HK-2 (cell line): ENCODE data around the gene STX11.

Experiments used
- DNase-seq: peaks from one replicate; pipeline ENCODE4 v3.0.0-alpha.2; 2018; ENCODE audit not compliant: unreplicated experiment

STX11 gene

DNA sequence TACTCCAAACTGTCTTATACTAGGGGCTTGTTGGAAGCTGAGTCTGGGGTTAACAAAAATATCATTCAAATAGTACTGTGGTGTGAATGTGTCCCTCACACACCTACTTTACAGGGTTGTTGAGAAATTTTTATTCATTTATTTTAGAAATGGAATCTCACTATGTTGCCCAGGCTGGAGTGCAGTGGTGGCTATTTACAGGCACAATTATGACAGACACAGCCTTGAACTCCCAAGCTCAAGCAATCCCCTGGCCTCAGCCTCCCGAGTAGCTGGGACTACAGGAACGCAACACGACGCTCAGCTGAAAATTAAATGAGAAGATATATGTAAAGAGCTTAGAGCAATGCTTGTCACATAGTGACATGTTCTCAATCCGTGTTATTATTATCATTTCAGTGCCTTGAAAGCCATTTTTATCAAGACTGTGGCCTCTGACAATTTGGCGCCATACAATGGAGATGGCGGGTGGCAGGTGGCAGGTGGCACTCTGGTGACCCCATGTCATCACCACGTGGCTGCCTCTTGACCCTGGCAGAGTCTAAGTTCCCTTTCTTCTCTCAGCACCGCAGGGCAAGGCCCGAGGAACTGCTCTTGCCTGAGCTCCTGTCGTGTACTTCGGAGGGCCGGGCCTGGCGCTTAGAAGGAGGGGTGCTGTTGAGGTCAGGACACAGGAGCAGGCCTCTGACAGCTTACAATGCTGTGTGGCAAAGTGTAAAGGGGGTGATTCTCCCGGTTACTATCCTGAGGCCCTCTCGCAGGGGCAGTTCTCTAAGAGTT, 64.5 kb downstream of the STX11 start:
- DNase-seq = no peak

DNA sequence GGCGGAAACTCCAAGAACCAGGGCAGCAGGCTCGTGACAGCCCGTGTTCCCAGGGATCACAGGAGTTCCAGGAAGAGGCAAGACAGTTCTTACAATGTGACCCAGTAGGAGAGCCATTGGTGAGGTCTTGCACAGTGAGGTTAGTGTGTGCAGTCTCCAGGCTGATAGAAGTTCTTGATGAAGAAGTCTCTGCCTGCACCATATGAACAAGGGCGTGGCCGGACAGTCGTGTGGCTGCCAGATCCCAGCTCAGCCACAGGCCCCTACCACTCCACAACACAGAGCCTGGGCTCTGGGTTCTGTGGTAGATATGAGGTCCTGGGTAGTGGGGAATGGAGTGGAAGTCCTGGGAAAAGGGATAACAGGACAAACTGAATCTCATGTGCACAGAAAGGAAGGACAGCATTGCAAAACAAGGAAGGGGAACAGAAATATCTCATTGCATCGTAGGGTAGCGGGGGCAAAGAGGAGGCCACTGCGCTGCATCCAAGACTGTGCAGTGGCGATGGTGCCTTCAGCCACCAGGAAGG, 65.2 kb downstream of the STX11 start:
- peak; percentile 7 for DNase-seq

GRCh38 chr6:144215932-144216667, 65.8 kb downstream of the STX11 start:
- peak; percentile 97 for DNase-seq

DNA sequence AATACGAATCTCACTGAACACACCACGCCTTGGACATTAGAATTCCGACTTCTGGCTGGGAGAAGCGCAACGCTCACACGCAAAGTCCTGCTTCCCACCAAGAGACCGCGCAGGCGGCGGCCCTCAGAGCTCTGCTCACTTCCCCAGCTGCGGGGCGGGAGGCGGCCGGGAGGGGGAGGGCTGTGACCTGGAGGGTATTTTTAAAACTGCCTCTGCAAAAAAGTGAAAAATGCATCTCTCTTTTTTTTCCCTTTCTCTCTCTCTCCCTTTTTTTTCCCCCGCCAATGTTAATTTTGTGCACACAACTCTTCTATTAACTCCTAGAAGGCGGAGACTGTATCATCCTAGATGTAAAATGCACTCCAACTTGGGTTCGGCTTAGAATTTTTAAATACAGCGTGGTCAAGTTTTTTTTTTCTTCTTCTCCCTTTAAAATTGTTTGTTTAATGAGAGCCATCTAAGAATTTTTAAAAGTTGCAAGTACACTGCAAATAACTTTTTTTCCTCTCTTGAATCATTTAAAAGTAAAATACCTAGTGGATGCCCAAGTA, 66.4 kb downstream of the STX11 start:
- no peak for DNase-seq

DNA sequence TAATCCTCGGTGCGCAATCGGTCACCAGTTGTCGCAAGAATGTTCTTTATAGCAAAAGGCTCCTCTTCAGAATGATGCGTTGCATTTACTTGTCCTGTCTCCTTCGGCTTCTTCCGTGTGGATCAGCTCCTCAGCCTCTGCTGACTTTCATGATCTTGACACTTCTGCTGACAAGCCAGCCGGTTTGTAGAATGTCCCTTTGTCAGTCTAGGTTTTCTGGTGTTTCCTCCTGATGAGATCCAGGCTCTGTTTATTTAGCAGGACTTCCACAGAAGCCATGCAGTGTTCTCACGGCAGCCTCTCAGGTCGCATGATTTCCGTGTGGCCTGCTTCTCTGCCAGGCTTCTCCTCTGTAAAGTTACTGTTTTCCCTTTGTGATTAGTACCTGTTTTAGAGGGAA, 66.9 kb downstream of the STX11 start:
- no peak for DNase-seq

GRCh38 chr6:144217797-144218196, 67.5 kb downstream of the STX11 start:
- no peak for DNase-seq

- DNase-seq = no peak
These were observed 68.9 kb downstream of the STX11 start for GRCh38 chr6:144219056-144219685.

GRCh38 chr6:144220031-144220790, 69.9 kb downstream of the STX11 start:
- DNase-seq = no peak

GRCh38 chr6:144223686-144224085, 73.4 kb downstream of the STX11 start:
- DNase-seq = no peak

DNA sequence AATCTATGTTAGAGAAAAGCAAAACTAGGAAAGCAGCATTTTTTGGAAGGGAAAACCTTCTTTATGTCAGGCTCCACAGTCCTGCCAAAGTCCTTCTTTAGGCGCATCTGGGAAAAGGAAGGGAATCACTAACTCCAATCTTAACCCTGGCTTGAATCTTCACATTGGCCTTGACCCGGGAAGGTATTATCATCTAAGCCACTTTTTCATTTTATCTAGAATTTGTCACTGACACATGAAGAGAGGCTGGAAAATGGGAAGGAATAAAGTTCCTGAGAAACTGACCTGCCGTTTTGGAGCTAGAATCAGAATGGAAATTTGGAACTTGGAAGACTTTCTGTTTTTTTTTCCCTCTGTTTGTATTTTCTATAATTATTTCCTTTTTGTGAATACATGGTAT, 81.4 kb downstream of the STX11 start:
- DNase-seq = no peak

DNA sequence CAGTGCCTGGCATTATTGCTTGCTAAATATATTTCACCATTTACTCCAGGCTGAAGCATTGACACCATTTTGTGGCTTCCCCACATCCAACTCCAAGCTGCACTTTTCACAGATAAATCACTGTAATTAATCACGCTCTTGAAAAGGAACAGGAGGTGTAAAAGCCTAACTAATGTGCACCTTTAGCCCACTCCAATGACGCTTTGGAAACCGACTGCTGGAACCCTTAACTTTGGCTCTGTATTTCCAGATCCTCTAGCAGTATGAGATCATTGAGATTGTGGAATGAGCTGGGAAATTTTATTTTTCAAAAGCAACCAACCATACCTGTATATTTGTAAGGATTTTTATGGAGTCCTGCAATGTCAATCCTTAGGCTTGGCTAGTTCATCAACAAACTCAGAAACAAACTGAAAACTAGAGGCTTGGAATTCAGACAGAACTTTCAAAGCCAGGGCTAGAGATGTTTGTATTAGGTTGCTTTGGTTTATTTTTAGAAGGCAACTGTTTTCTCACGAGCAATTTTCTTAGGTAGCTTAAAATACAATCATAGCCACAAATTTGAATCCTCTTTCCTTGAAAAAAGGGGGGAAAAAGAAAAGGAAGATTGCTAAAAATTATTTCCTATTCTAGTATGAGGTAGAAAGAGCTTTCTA, 82.0 kb downstream of the STX11 start:
- DNase-seq = no peak

GRCh38 chr6:144232832-144233230, 82.5 kb downstream of the STX11 start:
- DNase-seq = no peak

GRCh38 chr6:144234399-144234798, 84.1 kb downstream of the STX11 start:
- DNase-seq = no peak

DNA sequence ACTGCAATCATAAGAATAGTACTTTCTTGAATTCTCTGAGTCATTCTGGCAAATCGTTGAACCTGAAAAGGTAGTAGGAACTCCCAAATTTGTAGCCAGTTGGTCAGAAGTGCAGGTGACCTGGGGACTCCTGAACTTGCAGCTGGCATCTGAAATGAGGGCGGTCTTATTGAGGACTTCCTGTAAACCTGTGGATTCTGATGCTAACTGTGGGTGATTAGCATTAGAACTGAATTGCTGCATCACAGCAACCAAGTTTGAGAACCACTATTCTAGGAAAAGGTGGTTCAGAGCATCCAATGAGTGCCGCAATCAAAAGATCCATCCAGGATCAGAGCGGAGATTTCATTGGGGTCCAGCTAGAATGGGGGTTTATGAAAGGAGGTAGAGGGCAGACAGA, 84.6 kb downstream of the STX11 start:
- DNase-seq = no peak
